Right ventricle myocardium superior (tissue), 1 donor: ENCODE measurements around the gene KCNMB1. TPM values are rescaled to one million over a fixed set of nuclear protein-coding genes. Genes with fewer than 3 reads are reported as not detected.

ENCODE experiments used
- ATAC-seq: fragments of 200-7000 bp; cut with Tn5 transposase; one replicate; pipeline ENCODE4 v1.9.1; 2020; ENCODE audit warnings: mild to moderate bottlenecking; ENCODE audit not compliant: poor library complexity
- DNase-seq: peaks from one replicate; pipeline ENCODE4 v3.0.0-alpha.2; 2020
- intact Hi-C: fragments of 100-400 bp; cut with DNase I; formaldehyde crosslinking; loops from one replicate; pipeline ENCODE4 v1.11.2; 2022
- total RNA-seq: library from RNA; stranded (reverse); fragmentation: NEBNext Ultra II Directional; extraction: Animal tissue kit (Norgen Biotek cat#: 25700); gene quantifications from one replicate; pipeline ENCODE4 v1.2.1, GENCODE V29; 2021
- donor health status: DM: no; HTN: yes; CAD: no; lungs with severe emphysema.

Gene KCNMB1
- total RNA-seq, 1 donor from 2014 or later: 0.65 TPM

DNA sequence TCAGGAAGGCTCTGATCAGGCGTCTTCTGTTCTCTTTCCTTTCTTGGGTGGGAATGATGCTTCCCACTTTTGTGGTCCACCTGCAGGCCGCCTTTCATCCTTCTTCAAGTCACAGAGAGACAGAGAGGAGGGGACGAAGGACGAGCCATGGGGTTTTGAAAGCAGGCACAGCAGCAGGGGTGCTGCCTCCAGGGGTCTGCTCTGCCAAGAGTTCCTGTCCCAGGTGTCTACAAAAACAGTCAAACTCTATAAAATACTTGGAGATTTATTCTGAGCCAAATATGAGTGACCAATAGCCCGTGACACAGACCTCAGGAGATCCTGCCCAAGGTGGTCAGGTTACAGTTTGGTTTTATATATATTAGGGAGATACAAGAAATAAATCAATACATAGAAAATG is 57.1 kb downstream of the KCNMB1 start:
- intact Hi-C loops: no loop called here
- ATAC-seq: no peak

DNA sequence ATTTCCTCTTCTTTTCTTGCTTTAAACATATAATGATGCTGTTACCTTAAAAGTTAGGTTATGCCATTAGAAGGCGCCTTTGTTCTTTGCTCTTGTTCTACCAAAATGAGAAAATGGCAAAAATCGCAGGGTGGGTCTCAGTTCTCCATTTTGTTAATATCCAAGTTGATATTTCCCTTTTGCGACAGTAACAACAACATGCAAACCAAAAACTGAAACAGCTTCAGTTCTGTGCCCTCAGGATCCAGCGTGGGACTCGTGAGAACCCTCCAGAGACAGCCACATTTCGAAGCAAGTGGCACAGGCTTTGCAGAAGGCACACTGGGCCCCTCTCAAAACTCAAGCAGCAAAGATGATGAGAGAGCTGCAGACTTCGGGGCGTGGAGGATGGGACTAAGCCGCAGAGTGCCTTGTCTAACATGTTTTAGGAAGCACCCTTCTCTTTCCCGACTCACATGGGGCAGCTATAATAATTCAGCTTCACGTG is 58.6 kb downstream of the KCNMB1 start:
- intact Hi-C loops: no loop called here
- ATAC-seq (peak; percentile 19), DNase-seq (no peak)

More for the DNA sequence above, 57.1 kb downstream of the KCNMB1 start:
- DNase-seq: no peak

DNA sequence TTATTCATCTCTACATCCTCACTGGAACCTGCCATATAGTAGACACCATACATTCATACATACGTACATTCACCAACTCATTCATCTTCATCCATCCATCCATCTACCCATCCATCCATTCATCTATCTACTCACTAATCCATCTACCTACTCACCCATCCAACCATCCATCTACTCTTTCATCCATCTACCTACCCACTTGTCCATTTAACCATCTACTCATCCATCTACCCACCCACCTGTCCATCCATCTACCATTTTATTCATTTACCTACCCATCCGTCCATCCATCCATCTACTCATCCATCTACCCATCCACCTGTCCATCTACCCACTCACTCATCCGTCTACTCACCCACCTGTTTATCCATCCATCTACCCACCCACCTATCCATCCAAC is 59.6 kb downstream of the KCNMB1 start:
- ATAC-seq (no peak), DNase-seq (no peak)
- intact Hi-C loops: no loop called here

DNA sequence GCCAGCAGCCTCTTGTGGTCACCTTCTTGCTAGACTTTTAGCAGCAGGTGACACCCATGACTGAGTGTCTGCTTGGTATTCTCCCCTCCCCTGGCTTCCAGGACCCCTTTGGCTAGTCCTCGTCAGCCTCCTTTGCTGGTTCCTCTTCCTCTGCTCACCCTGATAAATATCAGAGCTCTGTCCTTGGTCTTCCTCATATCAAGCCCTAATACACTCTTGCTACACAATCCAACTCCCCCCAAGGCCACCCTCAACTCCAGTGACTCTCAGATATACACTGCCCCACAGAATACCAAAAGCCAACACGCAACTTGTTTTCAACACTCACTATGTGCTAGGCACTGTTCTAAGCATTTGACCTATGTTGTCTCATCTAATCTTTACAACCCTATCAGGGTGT is 61.3 kb downstream of the KCNMB1 start:
- DNase-seq (no peak), ATAC-seq (no peak)
- intact Hi-C loops: no loop called here

DNA sequence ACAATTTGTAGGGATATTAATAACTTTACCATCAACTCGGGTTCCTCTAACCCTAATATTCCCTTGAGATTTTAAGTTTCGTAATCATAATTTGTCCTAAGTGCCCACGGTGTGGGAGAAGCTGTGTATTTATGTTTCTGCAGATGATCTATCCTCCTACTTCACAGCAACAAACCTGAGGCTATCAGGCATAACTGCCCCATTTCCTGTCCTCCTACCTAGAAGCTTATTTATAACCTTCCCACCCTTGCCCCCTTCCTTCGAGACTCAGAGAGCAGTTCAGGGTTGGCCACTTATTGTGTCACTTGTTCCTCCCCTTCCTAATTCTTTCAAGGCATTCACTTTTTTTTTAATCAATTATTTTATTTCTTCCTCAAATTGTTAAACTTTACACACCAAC is 62.0 kb downstream of the KCNMB1 start:
- intact Hi-C loops: no loop called here
- ATAC-seq (no peak), DNase-seq (no peak)

Other genes with a start within 250 kb of the KCNMB1 start
- 0.65 TPM for gene C5orf58, start 156.4 kb downstream of the KCNMB1 start, total RNA-seq
- 6.7 TPM for gene LCP2, start 91.6 kb downstream of the KCNMB1 start, total RNA-seq
- not detected for gene KCNIP1, start 114.7 kb upstream of the KCNMB1 start, total RNA-seq